Liver (tissue), 9 donors: Measurements from ENCODE around the gene TMC2. TPM values are rescaled to one million over a fixed set of nuclear protein-coding genes. Genes with fewer than 3 reads are reported as not detected.
"Not testable (repeated sequence)": the region's sequence is repeated elsewhere in the genome, so short reads cannot be mapped to it uniquely, and the experiment has no call there.

Source experiments
- DNase-seq: peaks from one replicate; pipeline ENCODE4 v3.0.0-alpha.2; 2017; ENCODE audit warnings: low spot score
- H3K27ac ChIP-seq, 2 donors: one replicate each; pipeline ENCODE4 v1.7.0; 2013; ENCODE audit warnings: inconsistent platforms in 2 of 2, low read length in 2 of 2, control low read depth in 1 of 2, low read depth in 1 of 2, mild to moderate bottlenecking in 1 of 2
- H3K27me3 ChIP-seq, 4 donors: one replicate each; pipeline versions ENCODE4 v1.6.1 to v1.7.0; 2013; ENCODE audit warnings: low read length in 3 of 4, inconsistent platforms in 1 of 4, mild to moderate bottlenecking in 1 of 4, moderate library complexity in 1 of 4; ENCODE audit not compliant: control insufficient read depth in 4 of 4, insufficient read depth in 4 of 4
- H3K36me3 ChIP-seq, 4 donors: one replicate each; pipeline versions ENCODE4 v1.6.1 to v1.7.0; 2013; ENCODE audit warnings: low read length in 3 of 4, mild to moderate bottlenecking in 3 of 4, low read depth in 1 of 4, moderate library complexity in 1 of 4; ENCODE audit not compliant: control insufficient read depth in 4 of 4, insufficient read depth in 3 of 4
- H3K4me1 ChIP-seq, 4 donors: one replicate each; pipeline versions ENCODE4 v1.6.1 to v1.7.0; 2013; ENCODE audit warnings: low read length in 3 of 4, mild to moderate bottlenecking in 3 of 4, moderate library complexity in 1 of 4; ENCODE audit not compliant: control insufficient read depth in 4 of 4, insufficient read depth in 4 of 4
- H3K4me3 ChIP-seq, 3 donors: one replicate each; pipeline versions ENCODE4 v1.6.1 to v1.7.0; 2013; ENCODE audit warnings: low read length in 3 of 3, control low read depth in 1 of 3, low read depth in 1 of 3, mild to moderate bottlenecking in 1 of 3
- H3K9ac ChIP-seq, 2 donors: one replicate each; pipeline ENCODE4 v1.7.0; 2013; ENCODE audit warnings: low read length in 2 of 2, mild to moderate bottlenecking in 2 of 2, moderate library complexity in 2 of 2, control low read depth in 1 of 2, low read depth in 1 of 2
- H3K9me3 ChIP-seq, 4 donors: one replicate each; pipeline versions ENCODE4 v1.6.1 to v1.7.0; 2013; ENCODE audit warnings: low read length in 3 of 4; ENCODE audit not compliant: control insufficient read depth in 4 of 4
- ATF3 ChIP-seq: IDR thresholded peaks from 2 replicates; pipeline ENCODE4 v1.6.1; 2016; ENCODE audit warnings: antibody characterized with exemption
- CTCF ChIP-seq: fragments of 150-350 bp; IDR thresholded peaks from 2 replicates; pipeline ENCODE4 v1.5.1; 2017; ENCODE audit warnings: improper control_type of control experiment, low read depth, low read length; ENCODE audit not compliant: missing input control
- EGR1 ChIP-seq, 2 donors: IDR thresholded peaks; 2 replicates each; pipeline ENCODE4 v1.6.1; 2016 to 2018; ENCODE audit warnings: antibody characterized with exemption in 2 of 2, low read depth in 2 of 2
- FOXA1 ChIP-seq: IDR thresholded peaks from 2 replicates; pipeline ENCODE4 v1.6.1; 2016; ENCODE audit warnings: antibody characterized with exemption
- FOXA2 ChIP-seq: IDR thresholded peaks from 2 replicates; pipeline ENCODE4 v1.6.1; 2016; ENCODE audit warnings: antibody characterized with exemption
- GABPA ChIP-seq, 2 donors: IDR thresholded peaks in 1 of 2; conservative IDR thresholded peaks in 1 of 2; 2 replicates each; pipeline ENCODE4 v1.6.1; 2016; ENCODE audit warnings: antibody characterized with exemption in 2 of 2, mild to moderate bottlenecking in 1 of 2, moderate library complexity in 1 of 2
- JUND ChIP-seq, 2 donors: IDR thresholded peaks; 2 replicates each; pipeline ENCODE4 v1.6.1; 2016; ENCODE audit warnings: antibody characterized with exemption in 2 of 2
- RAD21 ChIP-seq, 2 donors: IDR thresholded peaks; 2 replicates each; pipeline ENCODE4 v1.6.1; 2016; ENCODE audit warnings: antibody characterized with exemption in 2 of 2, mild to moderate bottlenecking in 2 of 2
- RXRA ChIP-seq, 2 donors: IDR thresholded peaks; 2 replicates each; pipeline ENCODE4 v1.6.1; 2017 to 2018; ENCODE audit warnings: antibody characterized with exemption in 2 of 2, mild to moderate bottlenecking in 1 of 2
- SP1 ChIP-seq: IDR thresholded peaks from 2 replicates; pipeline ENCODE4 v1.6.1; 2018; ENCODE audit warnings: antibody characterized with exemption, mild to moderate bottlenecking
- YY1 ChIP-seq: IDR thresholded peaks from 2 replicates; pipeline ENCODE4 v1.6.1; 2016; ENCODE audit warnings: antibody characterized with exemption, mild to moderate bottlenecking
- ZBTB33 ChIP-seq: IDR thresholded peaks from 2 replicates; pipeline ENCODE4 v1.6.1; 2016; ENCODE audit warnings: antibody characterized with exemption
- WGBS: extraction: QIAGEN DNeasy Blood & Tissue Kit; methylation state at CpG from one replicate; pipeline ENCODE4 v1.1.7; 2013; 5-methylcytosine and 5-hydroxymethylcytosine counted together
- polyA plus RNA-seq, 2 donors: library from polyadenylated mRNA; stranded (reverse) in 1 of 2; unstranded in 1 of 2; fragments of 200-250 nt in 1 of 2; fragments of >200 nt in 1 of 2; fragmentation: Nextera tagmentation in 1 of 2; extraction: Ambion mirVana in 1 of 2; gene quantifications; one replicate each; pipeline versions ENCODE4 v1.2.1 to v1.2.3, GENCODE V29; 2013 to 2015
- total RNA-seq, 2 donors: library from RNA; depleted of rRNA; stranded (reverse); fragments of >200 nt; gene quantifications; one replicate each; pipeline ENCODE4 v1.2.3, GENCODE V29; 2014
- donor health status: healthy.
- donor health status: healthy.
- donor health status: healthy.
- donor health status: healthy.
- donor health status: healthy.

The TMC2 gene
- total and polyA plus RNA-seq, 4 donors = not detected

- Histone ChIP-seq H3K9me3 (no peaks in the 10 kb centered on the region), H3K27me3 (no peaks in the 10 kb centered on the region), H3K4me1 (peaks cover 0 to 3% (median 0%) of the 10 kb centered on the region in 4 donors), H3K4me3 (no peak overlapping the region), H3K27ac (no peak overlapping the region), H3K36me3 (no peaks in the 10 kb centered on the region), H3K9ac (no peak overlapping the region)
- WGBS = 95% methylated on average over 4 of the region's 4 CpGs
- TF ChIP-seq SP1 = no peak
- no peak for TF ChIP-seq ATF3
- TF ChIP-seq ZBTB33 = no peak
- no peak for TF ChIP-seq EGR1 (IDR thresholded peaks at IDR 0.05; ENCODE audit: low read depth in 2 of 2)
- TF ChIP-seq FOXA2 = no peak
- TF ChIP-seq JUND (IDR thresholded peaks at IDR 0.05) = no peak
- DNase-seq = no peak
Measured at GRCh38 chr20:2519115-2519809, 17.1 kb upstream of the TMC2 start.

- Histone ChIP-seq H3K4me1 (peaks cover 0 to 10% (median 2%) of the 10 kb centered on the region in 4 donors), H3K27ac (no peak overlapping the region), H3K9me3 (no peaks in the 10 kb centered on the region), H3K27me3 (no peaks in the 10 kb centered on the region), H3K4me3 (no peak overlapping the region), H3K36me3 (no peaks in the 10 kb centered on the region), H3K9ac (no peak overlapping the region)
- no peak for TF ChIP-seq RXRA (IDR thresholded peaks at IDR 0.05)
- TF ChIP-seq YY1 = no peak
- no peak for TF ChIP-seq FOXA1
- no peak for TF ChIP-seq GABPA (IDR thresholded peaks at IDR 0.05 in 1 of 2, conservative IDR thresholded peaks at IDR 0.05 in 1 of 2)
- no peak for DNase-seq
- 96% methylated on average over 3 of the region's 3 CpGs for WGBS
Measured at GRCh38 chr20:2520617-2521016, 15.8 kb upstream of the TMC2 start.

GRCh38 chr20:2521369-2522305, 14.7 kb upstream of the TMC2 start:
- Histone ChIP-seq H3K9me3 (no peaks in the 10 kb centered on the region), H3K27me3 (no peaks in the 10 kb centered on the region), H3K4me3 (no peak overlapping the region), H3K4me1 (peaks cover 0 to 10% (median 2%) of the 10 kb centered on the region in 4 donors), H3K9ac (no peak overlapping the region), H3K27ac (no peak overlapping the region), H3K36me3 (no peaks in the 10 kb centered on the region)
- DNase-seq = peak; percentile 60
- TF ChIP-seq CTCF = peak; percentile 60
- TF ChIP-seq RXRA (IDR thresholded peaks at IDR 0.05) = no peak
- TF ChIP-seq RAD21 (IDR thresholded peaks at IDR 0.05) = peak; percentile 17 to 36
- WGBS = 15% methylated on average over 10 of the region's 10 CpGs

- H3K36me3 ChIP-seq, H3K9ac ChIP-seq, H3K9me3 ChIP-seq, H3K27me3 ChIP-seq, H3K4me3 ChIP-seq, H3K27ac ChIP-seq, DNase-seq: not testable (repeated sequence)
- WGBS = 88% methylated on average over 5 of the region's 5 CpGs
- H3K4me1 ChIP-seq = peaks cover 0 to 10% (median 2%) of the 10 kb centered on the region in 4 donors
Measured at GRCh38 chr20:2522826-2523429, 13.4 kb upstream of the TMC2 start.
